Stomach (tissue), 9 donors: Measurements from ENCODE around the gene SYCE1L. TPM values are rescaled to one million over a fixed set of nuclear protein-coding genes. Genes with fewer than 3 reads are reported as not detected.

Experiments used
- DNase-seq, 2 donors: peaks; one replicate each; pipeline versions ENCODE4 v3.0.0 to v3.0.0-alpha.2; 2013 to 2019
- H3K27ac ChIP-seq, 5 donors: fragments of 200-600 bp in 4 of 5; sonication (generic) in 4 of 5; one replicate each; pipeline ENCODE4 v1.5.1; 2013 to 2019; ENCODE audit warnings: mild to moderate bottlenecking in 1 of 5, moderate library complexity in 1 of 5
- H3K27me3 ChIP-seq, 3 donors: fragments of 200-600 bp; sonication (generic); one replicate each; pipeline ENCODE4 v1.5.1; 2017 to 2019; ENCODE audit warnings: mixed run types in 1 of 3
- H3K36me3 ChIP-seq, 4 donors: fragments of 200-600 bp; sonication (generic); 1 replicate in 3 of 4; 2 replicates in 1 of 4; pipeline ENCODE4 v1.5.1; 2016 to 2019
- H3K4me1 ChIP-seq, 4 donors: fragments of 200-600 bp; sonication (generic); one replicate each; pipeline ENCODE4 v1.5.1; 2016 to 2019
- H3K4me3 ChIP-seq, 4 donors: fragments of 200-600 bp; sonication (generic) in 3 of 4; one replicate each; pipeline ENCODE4 v1.5.1; 2016 to 2019; ENCODE audit warnings: mild to moderate bottlenecking in 1 of 4
- H3K9me3 ChIP-seq, 4 donors: fragments of 200-600 bp; sonication (generic); one replicate each; pipeline ENCODE4 v1.5.1; 2016 to 2019
- CTCF ChIP-seq, 7 experiments: fragments of 450-650 bp in 4 of 7; fragments of 200-600 bp in 3 of 7; sonication (generic) in 3 of 7; IDR thresholded peaks; one replicate each; pipeline ENCODE4 v1.5.1; 2016 to 2019; ENCODE audit warnings: antibody characterized with exemption in 7 of 7, control low read depth in 2 of 7, mild to moderate bottlenecking in 1 of 7
- EP300 ChIP-seq: sonication (generic); formaldehyde crosslinking; IDR thresholded peaks from one replicate; pipeline ENCODE4 v1.6.1; 2017; ENCODE audit warnings: antibody characterized with exemption
- POLR2A ChIP-seq, 4 donors: fragments of 450-650 bp; IDR thresholded peaks; one replicate each; pipeline ENCODE4 v1.6.1; 2016; ENCODE audit warnings: antibody characterized with exemption in 4 of 4, control low read depth in 2 of 4, mild to moderate bottlenecking in 1 of 4, moderate library complexity in 1 of 4
- POLR2AphosphoS5 ChIP-seq, 3 donors: sonication (generic); formaldehyde crosslinking; IDR thresholded peaks; one replicate each; pipeline ENCODE4 v1.6.1; 2016; ENCODE audit warnings: antibody characterized with exemption in 3 of 3
- WGBS, 5 donors: extraction: QIAGEN DNeasy Blood & Tissue Kit in 3 of 5; methylation state at CpG; one replicate each; pipeline versions ENCODE4 v1.1.5 to v1.1.7; 2013 to 2018; 5-methylcytosine and 5-hydroxymethylcytosine counted together
- intact Hi-C: fragments of 100-400 bp; cut with DNase I; formaldehyde crosslinking; loops from one replicate; pipeline ENCODE4 v1.15.1; 2023; ENCODE audit warnings: low total_unique reads
- polyA plus RNA-seq, 3 donors: library from polyadenylated mRNA; stranded (reverse); fragments of 200-250 nt; gene quantifications; one replicate each; pipeline ENCODE4 v1.2.3, GENCODE V29; 2013
- total RNA-seq, 5 donors: library from RNA; depleted of rRNA; stranded (reverse); fragments of >200 nt; gene quantifications; one replicate each; pipeline versions ENCODE4 v1.1.0 to v1.2.3, GENCODE V29; 2014 to 2016
- donor health status: healthy with polysubstance abuse.
- donor health status: Bipolar disorder and iron deficiency.
- donor health status: healthy.

SYCE1L gene
- total and polyA plus RNA-seq, 8 donors, result 3.4 to 92.4 (median 5.5) TPM; not detected in 4

GRCh38 chr16:77166726-77167125 lies 32.5 kb upstream of the SYCE1L start:
- no peaks in the 10 kb centered on the region for H3K4me1 ChIP-seq
- intact Hi-C loops, result loop anchor here (5.0 kb wide), 1 partner anchor 1374 kb away; no protein-coding TSS in a partner anchor
- no peak for DNase-seq
- WGBS, 5 donors, result 52 to 84% (median 65%) methylated on average over 2 of the region's 2 CpGs
- H3K36me3 ChIP-seq, result no peaks in the 10 kb centered on the region
- H3K27me3 ChIP-seq, result peaks cover 0 to 24% (median 0%) of the 10 kb centered on the region in 3 donors
- H3K9me3 ChIP-seq, result no peaks in the 10 kb centered on the region
- H3K27ac ChIP-seq, result no peak overlapping the region
- TF ChIP-seq CTCF (IDR thresholded peaks at IDR 0.05) (no peak), POLR2A (IDR thresholded peaks at IDR 0.05) (no peak), POLR2AphosphoS5 (IDR thresholded peaks at IDR 0.05) (no peak), EP300 (no peak)
- H3K4me3 ChIP-seq, result no peak overlapping the region

- no peak for TF ChIP-seq CTCF (IDR thresholded peaks at IDR 0.05)
- TF ChIP-seq POLR2AphosphoS5 (IDR thresholded peaks at IDR 0.05), result no peak
- no peak for TF ChIP-seq POLR2A (IDR thresholded peaks at IDR 0.05)
- no peak for TF ChIP-seq EP300
- 44 to 76% (median 68%) methylated on average over 4 of the region's 4 CpGs for WGBS, 5 donors
Measured at GRCh38 chr16:77168901-77169300, 30.3 kb upstream of the SYCE1L start.

DNA sequence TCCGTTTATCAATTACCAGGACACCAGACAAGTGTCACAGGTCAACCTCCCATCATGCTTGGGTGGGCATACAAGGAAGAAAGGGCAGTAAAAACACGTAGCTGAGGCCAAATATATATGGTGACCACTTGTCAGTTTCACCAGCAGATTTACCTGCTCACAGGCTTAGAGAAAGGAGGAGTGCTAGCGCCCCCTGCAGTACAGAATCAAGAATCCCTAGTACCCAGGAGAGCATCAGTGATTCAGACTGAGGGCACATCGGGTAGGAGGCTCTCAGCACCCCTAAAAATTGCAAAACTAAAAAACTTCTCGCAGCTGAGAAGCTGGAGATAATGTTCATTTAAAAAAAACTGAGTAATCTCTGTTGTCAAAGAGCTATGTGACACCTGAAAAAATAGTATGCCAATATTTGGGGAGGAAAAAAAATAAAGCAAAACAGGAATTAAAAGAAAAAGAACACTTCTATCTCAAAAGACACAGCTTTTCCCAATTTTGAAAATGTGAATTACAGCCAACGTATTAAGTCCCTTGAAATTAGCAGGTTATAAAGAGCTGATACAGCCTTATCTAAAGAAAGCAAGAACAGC lies 29.5 kb upstream of the SYCE1L start:
- TF ChIP-seq CTCF (IDR thresholded peaks at IDR 0.05), result peak in 4 of 7 experiments; percentile 11 to 40 (median 27)
- no peak for TF ChIP-seq POLR2A (IDR thresholded peaks at IDR 0.05)
- Histone ChIP-seq H3K4me3 (no peak overlapping the region), H3K27ac (no peak overlapping the region), H3K9me3 (no peaks in the 10 kb centered on the region), H3K36me3 (no peaks in the 10 kb centered on the region), H3K27me3 (peaks cover 0 to 36% (median 6%) of the 10 kb centered on the region in 3 donors), H3K4me1 (no peaks in the 10 kb centered on the region)
- intact Hi-C loops, result loop anchor here (5.0 kb wide), 1 partner anchor 1377 kb away; no protein-coding TSS in a partner anchor
- 11 to 16% (median 14%) methylated on average over 6 of the region's 6 CpGs for WGBS, 5 donors
- DNase-seq, result peak; percentile 47 to 75

More at GRCh38 chr16:77168901-77169300, 30.3 kb upstream of the SYCE1L start:
- intact Hi-C loops, result loop anchor here (5.0 kb wide), 1 partner anchor 1377 kb away; no protein-coding TSS in a partner anchor
- Histone ChIP-seq H3K9me3 (no peaks in the 10 kb centered on the region), H3K27ac (no peak overlapping the region), H3K36me3 (no peaks in the 10 kb centered on the region), H3K4me1 (no peaks in the 10 kb centered on the region), H3K27me3 (peaks cover 0 to 28% (median 0%) of the 10 kb centered on the region in 3 donors), H3K4me3 (no peak overlapping the region)
- no peak for DNase-seq

DNA sequence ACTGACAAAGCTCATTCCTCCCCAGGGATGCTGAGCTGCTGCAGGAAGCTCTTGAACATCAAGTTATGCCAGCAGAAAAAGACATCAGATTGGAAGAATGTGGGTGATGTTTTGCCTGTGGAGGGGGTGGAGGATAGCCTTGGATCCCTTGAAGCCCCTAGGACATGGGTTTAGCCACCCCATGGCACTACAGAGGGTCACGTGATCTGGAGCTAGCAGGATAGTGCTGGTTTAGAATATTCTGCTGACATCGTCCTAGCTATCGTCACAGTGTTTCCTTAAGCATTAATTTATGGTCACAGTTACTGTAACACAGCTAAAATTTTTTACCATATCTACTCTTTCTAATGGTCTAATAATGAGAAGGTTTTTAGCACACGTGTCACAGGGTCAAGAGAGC lies 28.4 kb upstream of the SYCE1L start:
- Histone ChIP-seq H3K36me3 (no peaks in the 10 kb centered on the region), H3K4me3 (no peak overlapping the region), H3K9me3 (no peaks in the 10 kb centered on the region), H3K27me3 (peaks cover 0 to 37% (median 7%) of the 10 kb centered on the region in 3 donors), H3K27ac (no peak overlapping the region), H3K4me1 (no peaks in the 10 kb centered on the region)
- TF ChIP-seq POLR2A (IDR thresholded peaks at IDR 0.05) (no peak), POLR2AphosphoS5 (IDR thresholded peaks at IDR 0.05) (no peak), EP300 (no peak)
- intact Hi-C loops, result no loop called here
- WGBS, 5 donors, result 65 to 75% (median 70%) methylated on average over 4 of the region's 4 CpGs
- no peak for DNase-seq
